ENCODE results near the gene DMBT1.

Gene DMBT1

GRCh38 chr10:122649903-122650302 lies 89.3 kb downstream of the DMBT1 start:
- DNase-seq (ENCODE audit: extremely low spot score), result no peak
- ChIA-PET POLR2A (no interaction called here), CTCF (interaction anchor here (1.0 to 5.3 kb wide), 13 partner anchors 9 to 909 kb away, joined by 3 to 50 read pairs (median 9); a partner anchor contains a TSS)
- TF ChIP-seq, protein P1, sequence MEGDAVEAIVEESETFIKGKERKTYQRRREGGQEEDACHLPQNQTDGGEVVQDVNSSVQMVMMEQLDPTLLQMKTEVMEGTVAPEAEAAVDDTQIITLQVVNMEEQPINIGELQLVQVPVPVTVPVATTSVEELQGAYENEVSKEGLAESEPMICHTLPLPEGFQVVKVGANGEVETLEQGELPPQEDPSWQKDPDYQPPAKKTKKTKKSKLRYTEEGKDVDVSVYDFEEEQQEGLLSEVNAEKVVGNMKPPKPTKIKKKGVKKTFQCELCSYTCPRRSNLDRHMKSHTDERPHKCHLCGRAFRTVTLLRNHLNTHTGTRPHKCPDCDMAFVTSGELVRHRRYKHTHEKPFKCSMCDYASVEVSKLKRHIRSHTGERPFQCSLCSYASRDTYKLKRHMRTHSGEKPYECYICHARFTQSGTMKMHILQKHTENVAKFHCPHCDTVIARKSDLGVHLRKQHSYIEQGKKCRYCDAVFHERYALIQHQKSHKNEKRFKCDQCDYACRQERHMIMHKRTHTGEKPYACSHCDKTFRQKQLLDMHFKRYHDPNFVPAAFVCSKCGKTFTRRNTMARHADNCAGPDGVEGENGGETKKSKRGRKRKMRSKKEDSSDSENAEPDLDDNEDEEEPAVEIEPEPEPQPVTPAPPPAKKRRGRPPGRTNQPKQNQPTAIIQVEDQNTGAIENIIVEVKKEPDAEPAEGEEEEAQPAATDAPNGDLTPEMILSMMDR (IDR thresholded peaks at IDR 0.05; ENCODE audit: control extremely low read depth, extremely low read depth, low read depth, missing control alignments), result no peak

GRCh38 chr10:122650331-122650730 lies 89.8 kb downstream of the DMBT1 start:
- CTCF ChIA-PET, result interaction anchor here (1.4 to 5.3 kb wide), 8 partner anchors 9 to 908 kb away, joined by 3 to 50 read pairs (median 10); a partner anchor contains a TSS
- POLR2A ChIA-PET, result interaction anchor here (0.6 kb wide), 1 partner anchor 76 kb away, joined by 4 read pairs; no protein-coding TSS in a partner anchor
- no peak for DNase-seq (ENCODE audit: extremely low spot score)
- TF ChIP-seq, protein P1 (IDR thresholded peaks at IDR 0.05; ENCODE audit: control extremely low read depth, extremely low read depth, low read depth, missing control alignments), result no peak

- CTCF ChIA-PET, result interaction anchor here (0.7 kb wide), 1 partner anchor 48 kb away, joined by 3 read pairs; no protein-coding TSS in a partner anchor
- TF ChIP-seq, protein P1 (IDR thresholded peaks at IDR 0.05; ENCODE audit: control extremely low read depth, extremely low read depth, low read depth, missing control alignments), result no peak
- no peak for DNase-seq (ENCODE audit: extremely low spot score)
- POLR2A ChIA-PET, result no interaction called here
Measured at GRCh38 chr10:122655524-122656307, 95.2 kb downstream of the DMBT1 start.

GRCh38 chr10:122656308-122656705 lies 95.8 kb downstream of the DMBT1 start:
- CTCF ChIA-PET, result interaction anchor here (0.7 kb wide), 1 partner anchor 48 kb away, joined by 3 read pairs; no protein-coding TSS in a partner anchor

DNA sequence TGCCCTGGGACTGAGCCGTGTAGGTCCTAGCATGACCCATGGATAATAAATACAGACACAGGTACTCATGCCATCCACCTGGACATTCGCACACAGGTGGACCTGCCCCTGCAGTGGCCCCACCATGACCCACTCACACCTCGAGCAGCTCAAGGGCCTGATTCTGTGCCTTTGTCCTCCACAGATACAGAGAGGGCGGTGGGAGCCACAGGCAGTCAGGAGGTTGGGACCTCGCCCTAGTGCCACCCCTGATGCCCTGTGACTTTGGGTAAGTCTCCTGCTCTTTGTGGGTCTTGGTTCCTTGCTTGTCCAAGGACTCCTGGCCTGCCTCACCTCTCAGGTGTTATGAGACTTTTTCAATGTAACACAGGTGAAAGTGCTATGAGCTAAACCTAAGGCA lies 96.2 kb downstream of the DMBT1 start:
- CTCF ChIA-PET, result interaction anchor here (3.8 kb wide), 1 partner anchor 7 kb away, joined by 22 read pairs; no protein-coding TSS in a partner anchor
- TF ChIP-seq, protein P1 (IDR thresholded peaks at IDR 0.05; ENCODE audit: control extremely low read depth, extremely low read depth, low read depth, missing control alignments), result no peak
- POLR2A ChIA-PET, result no interaction called here
- DNase-seq (ENCODE audit: extremely low spot score), result no peak

More at GRCh38 chr10:122656308-122656705, 95.8 kb downstream of the DMBT1 start:
- POLR2A ChIA-PET, result no interaction called here
- TF ChIP-seq, protein P1 (IDR thresholded peaks at IDR 0.05; ENCODE audit: control extremely low read depth, extremely low read depth, low read depth, missing control alignments), result no peak
- no peak for DNase-seq (ENCODE audit: extremely low spot score)

GRCh38 chr10:122657255-122657654 lies 96.7 kb downstream of the DMBT1 start:
- POLR2A ChIA-PET, result no interaction called here
- DNase-seq (ENCODE audit: extremely low spot score), result no peak
- TF ChIP-seq, protein P1 (IDR thresholded peaks at IDR 0.05; ENCODE audit: control extremely low read depth, extremely low read depth, low read depth, missing control alignments), result no peak
- CTCF ChIA-PET, result interaction anchor here (1.0 to 3.8 kb wide), 3 partner anchors 8 to 18 kb away, joined by 3 to 22 read pairs (median 3); no protein-coding TSS in a partner anchor

Measured in GM10248 (cell line).